Liver (tissue), 9 donors: Measurements from ENCODE around the gene TSHZ3. TPM values are rescaled to one million over a fixed set of nuclear protein-coding genes. Genes with fewer than 3 reads are reported as not detected.

Source experiments
- DNase-seq: peaks from one replicate; pipeline ENCODE4 v3.0.0-alpha.2; 2017; ENCODE audit warnings: low spot score
- H3K27ac ChIP-seq, 2 donors: one replicate each; pipeline ENCODE4 v1.7.0; 2013; ENCODE audit warnings: inconsistent platforms in 2 of 2, low read length in 2 of 2, control low read depth in 1 of 2, low read depth in 1 of 2, mild to moderate bottlenecking in 1 of 2
- H3K27me3 ChIP-seq, 4 donors: one replicate each; pipeline versions ENCODE4 v1.6.1 to v1.7.0; 2013; ENCODE audit warnings: low read length in 3 of 4, inconsistent platforms in 1 of 4, mild to moderate bottlenecking in 1 of 4, moderate library complexity in 1 of 4; ENCODE audit not compliant: control insufficient read depth in 4 of 4, insufficient read depth in 4 of 4
- H3K36me3 ChIP-seq, 4 donors: one replicate each; pipeline versions ENCODE4 v1.6.1 to v1.7.0; 2013; ENCODE audit warnings: low read length in 3 of 4, mild to moderate bottlenecking in 3 of 4, low read depth in 1 of 4, moderate library complexity in 1 of 4; ENCODE audit not compliant: control insufficient read depth in 4 of 4, insufficient read depth in 3 of 4
- H3K4me1 ChIP-seq, 4 donors: one replicate each; pipeline versions ENCODE4 v1.6.1 to v1.7.0; 2013; ENCODE audit warnings: low read length in 3 of 4, mild to moderate bottlenecking in 3 of 4, moderate library complexity in 1 of 4; ENCODE audit not compliant: control insufficient read depth in 4 of 4, insufficient read depth in 4 of 4
- H3K4me3 ChIP-seq, 3 donors: one replicate each; pipeline versions ENCODE4 v1.6.1 to v1.7.0; 2013; ENCODE audit warnings: low read length in 3 of 3, control low read depth in 1 of 3, low read depth in 1 of 3, mild to moderate bottlenecking in 1 of 3
- H3K9ac ChIP-seq, 2 donors: one replicate each; pipeline ENCODE4 v1.7.0; 2013; ENCODE audit warnings: low read length in 2 of 2, mild to moderate bottlenecking in 2 of 2, moderate library complexity in 2 of 2, control low read depth in 1 of 2, low read depth in 1 of 2
- H3K9me3 ChIP-seq, 4 donors: one replicate each; pipeline versions ENCODE4 v1.6.1 to v1.7.0; 2013; ENCODE audit warnings: low read length in 3 of 4; ENCODE audit not compliant: control insufficient read depth in 4 of 4
- ATF3 ChIP-seq: IDR thresholded peaks from 2 replicates; pipeline ENCODE4 v1.6.1; 2016; ENCODE audit warnings: antibody characterized with exemption
- CTCF ChIP-seq: fragments of 150-350 bp; IDR thresholded peaks from 2 replicates; pipeline ENCODE4 v1.5.1; 2017; ENCODE audit warnings: improper control_type of control experiment, low read depth, low read length; ENCODE audit not compliant: missing input control
- EGR1 ChIP-seq, 2 donors: IDR thresholded peaks; 2 replicates each; pipeline ENCODE4 v1.6.1; 2016 to 2018; ENCODE audit warnings: antibody characterized with exemption in 2 of 2, low read depth in 2 of 2
- FOXA1 ChIP-seq: IDR thresholded peaks from 2 replicates; pipeline ENCODE4 v1.6.1; 2016; ENCODE audit warnings: antibody characterized with exemption
- FOXA2 ChIP-seq: IDR thresholded peaks from 2 replicates; pipeline ENCODE4 v1.6.1; 2016; ENCODE audit warnings: antibody characterized with exemption
- GABPA ChIP-seq, 2 donors: IDR thresholded peaks in 1 of 2; conservative IDR thresholded peaks in 1 of 2; 2 replicates each; pipeline ENCODE4 v1.6.1; 2016; ENCODE audit warnings: antibody characterized with exemption in 2 of 2, mild to moderate bottlenecking in 1 of 2, moderate library complexity in 1 of 2
- HNF4A ChIP-seq, 2 donors: conservative IDR thresholded peaks; 2 replicates each; pipeline ENCODE4 v1.6.1; 2016; ENCODE audit warnings: antibody characterized with exemption in 2 of 2, mild to moderate bottlenecking in 2 of 2
- HNF4G ChIP-seq: IDR thresholded peaks from 2 replicates; pipeline ENCODE4 v1.6.1; 2016; ENCODE audit warnings: antibody characterized with exemption
- JUND ChIP-seq, 2 donors: IDR thresholded peaks; 2 replicates each; pipeline ENCODE4 v1.6.1; 2016; ENCODE audit warnings: antibody characterized with exemption in 2 of 2
- MAX ChIP-seq: IDR thresholded peaks from 2 replicates; pipeline ENCODE4 v1.6.1; 2016; ENCODE audit warnings: antibody characterized with exemption
- NR2F2 ChIP-seq: IDR thresholded peaks from 2 replicates; pipeline ENCODE4 v1.6.1; 2016; ENCODE audit warnings: antibody characterized with exemption
- RAD21 ChIP-seq, 2 donors: IDR thresholded peaks; 2 replicates each; pipeline ENCODE4 v1.6.1; 2016; ENCODE audit warnings: antibody characterized with exemption in 2 of 2, mild to moderate bottlenecking in 2 of 2
- REST ChIP-seq: IDR thresholded peaks from 2 replicates; pipeline ENCODE4 v1.6.1; 2016; ENCODE audit warnings: antibody characterized with exemption, mild to moderate bottlenecking
- RXRA ChIP-seq, 2 donors: IDR thresholded peaks; 2 replicates each; pipeline ENCODE4 v1.6.1; 2017 to 2018; ENCODE audit warnings: antibody characterized with exemption in 2 of 2, mild to moderate bottlenecking in 1 of 2
- SP1 ChIP-seq: IDR thresholded peaks from 2 replicates; pipeline ENCODE4 v1.6.1; 2018; ENCODE audit warnings: antibody characterized with exemption, mild to moderate bottlenecking
- TAF1 ChIP-seq: conservative IDR thresholded peaks from 2 replicates; pipeline ENCODE4 v1.6.1; 2016; ENCODE audit warnings: antibody characterized with exemption, mild to moderate bottlenecking
- YY1 ChIP-seq: IDR thresholded peaks from 2 replicates; pipeline ENCODE4 v1.6.1; 2016; ENCODE audit warnings: antibody characterized with exemption, mild to moderate bottlenecking
- ZBTB33 ChIP-seq: IDR thresholded peaks from 2 replicates; pipeline ENCODE4 v1.6.1; 2016; ENCODE audit warnings: antibody characterized with exemption
- WGBS: extraction: QIAGEN DNeasy Blood & Tissue Kit; methylation state at CpG from one replicate; pipeline ENCODE4 v1.1.7; 2013; 5-methylcytosine and 5-hydroxymethylcytosine counted together
- polyA plus RNA-seq, 2 donors: library from polyadenylated mRNA; stranded (reverse) in 1 of 2; unstranded in 1 of 2; fragments of 200-250 nt in 1 of 2; fragments of >200 nt in 1 of 2; fragmentation: Nextera tagmentation in 1 of 2; extraction: Ambion mirVana in 1 of 2; gene quantifications; one replicate each; pipeline versions ENCODE4 v1.2.1 to v1.2.3, GENCODE V29; 2013 to 2015
- total RNA-seq, 2 donors: library from RNA; depleted of rRNA; stranded (reverse); fragments of >200 nt; gene quantifications; one replicate each; pipeline ENCODE4 v1.2.3, GENCODE V29; 2014
- donor health status: healthy.
- donor health status: healthy.
- donor health status: healthy.
- donor health status: healthy.
- donor health status: healthy.

Gene TSHZ3
- total and polyA plus RNA-seq, 4 donors: 0.42 to 3.3 (median 0.68) TPM

GRCh38 chr19:31292639-31293185, 56.5 kb downstream of the TSHZ3 start:
- Histone ChIP-seq H3K27me3 (no peaks in the 10 kb centered on the region), H3K4me1 (no peaks in the 10 kb centered on the region), H3K4me3 (no peak overlapping the region), H3K36me3 (no peaks in the 10 kb centered on the region), H3K9ac (no peak overlapping the region), H3K9me3 (no peaks in the 10 kb centered on the region), H3K27ac (no peak overlapping the region)
- DNase-seq: no peak
- TF ChIP-seq FOXA1: no peak
- TF ChIP-seq NR2F2: no peak
- no peak for TF ChIP-seq RAD21 (IDR thresholded peaks at IDR 0.05)
- WGBS: 66% methylated on average over 2 of the region's 2 CpGs

- H3K36me3 ChIP-seq: no peaks in the 10 kb centered on the region
- H3K4me1 ChIP-seq: no peaks in the 10 kb centered on the region
- no peaks in the 10 kb centered on the region for H3K9me3 ChIP-seq
- no peak for TF ChIP-seq YY1
- no peak for TF ChIP-seq RAD21 (IDR thresholded peaks at IDR 0.05)
- TF ChIP-seq HNF4G: no peak
- no peak for TF ChIP-seq CTCF
- TF ChIP-seq ZBTB33: no peak
- TF ChIP-seq SP1: no peak
- TF ChIP-seq EGR1 (IDR thresholded peaks at IDR 0.05; ENCODE audit: low read depth in 2 of 2): no peak
- TF ChIP-seq REST: no peak
- TF ChIP-seq MAX: no peak
- no peak for TF ChIP-seq FOXA2
- TF ChIP-seq NR2F2: no peak
- no peak for TF ChIP-seq JUND (IDR thresholded peaks at IDR 0.05)
- no peak for TF ChIP-seq RXRA (IDR thresholded peaks at IDR 0.05)
- no peak for TF ChIP-seq TAF1
- TF ChIP-seq FOXA1: no peak
- no peak for TF ChIP-seq ATF3
- TF ChIP-seq GABPA (IDR thresholded peaks at IDR 0.05 in 1 of 2, conservative IDR thresholded peaks at IDR 0.05 in 1 of 2): no peak
- TF ChIP-seq HNF4A (conservative IDR thresholded peaks at IDR 0.05): no peak
- no peaks in the 10 kb centered on the region for H3K27me3 ChIP-seq
- 60% methylated on average over 8 of the region's 8 CpGs for WGBS
- no peak overlapping the region for H3K27ac ChIP-seq
- no peak overlapping the region for H3K9ac ChIP-seq
- no peak for DNase-seq
- no peak overlapping the region for H3K4me3 ChIP-seq
Measured at GRCh38 chr19:31290931-31291590, 58.2 kb downstream of the TSHZ3 start.
